ENCODE measurements around the gene PRR12.

PRR12 gene

DNA sequence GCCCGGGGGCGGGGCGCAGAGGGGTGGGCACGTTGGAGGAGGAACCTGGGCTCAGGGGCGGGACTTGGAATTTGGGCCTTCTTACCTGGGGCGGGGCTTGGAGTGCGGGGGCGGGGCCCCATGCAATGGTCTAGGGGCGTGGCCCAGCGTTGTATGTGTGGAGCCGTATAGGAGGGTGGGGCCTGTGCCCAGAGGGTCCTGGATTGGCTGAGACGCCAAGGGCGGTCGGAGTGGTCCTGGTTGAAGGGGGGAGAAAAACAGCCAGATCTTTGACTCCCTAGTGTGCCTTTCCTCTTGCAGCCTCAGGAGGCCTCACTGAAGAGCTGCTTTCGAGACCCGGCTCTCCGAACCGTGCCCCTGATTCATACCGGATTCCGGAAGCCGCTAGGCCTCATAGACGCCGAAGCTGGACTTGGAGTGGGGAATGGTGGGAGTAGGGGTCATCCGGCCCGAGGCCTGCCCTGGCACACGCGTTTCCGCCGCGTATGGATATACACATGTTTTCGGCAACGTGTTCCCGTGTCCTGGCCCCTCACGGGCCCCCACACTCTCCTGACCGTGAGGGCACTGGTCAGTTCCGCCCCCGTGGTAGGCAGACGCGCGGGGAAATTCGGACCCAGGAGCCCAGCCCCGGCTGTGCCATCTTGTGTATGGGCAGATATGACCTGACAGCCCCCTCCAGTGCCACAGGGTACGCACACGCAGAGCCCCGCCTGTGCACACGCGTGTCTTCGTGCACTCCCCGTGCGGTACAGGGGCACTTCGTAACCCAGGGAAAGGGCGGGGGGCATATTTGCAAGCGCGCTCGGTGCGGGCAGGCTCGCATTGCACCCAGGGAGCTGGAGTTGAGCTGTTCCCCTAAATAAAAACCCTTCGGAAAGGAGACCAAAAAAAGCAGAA, 661 bp upstream of the PRR12 start:
- DNase-seq (ENCODE audit: low read depth, low spot score) = peak; percentile 83
- H3K27ac ChIP-seq = peak overlapping the region; percentile 88

DNA sequence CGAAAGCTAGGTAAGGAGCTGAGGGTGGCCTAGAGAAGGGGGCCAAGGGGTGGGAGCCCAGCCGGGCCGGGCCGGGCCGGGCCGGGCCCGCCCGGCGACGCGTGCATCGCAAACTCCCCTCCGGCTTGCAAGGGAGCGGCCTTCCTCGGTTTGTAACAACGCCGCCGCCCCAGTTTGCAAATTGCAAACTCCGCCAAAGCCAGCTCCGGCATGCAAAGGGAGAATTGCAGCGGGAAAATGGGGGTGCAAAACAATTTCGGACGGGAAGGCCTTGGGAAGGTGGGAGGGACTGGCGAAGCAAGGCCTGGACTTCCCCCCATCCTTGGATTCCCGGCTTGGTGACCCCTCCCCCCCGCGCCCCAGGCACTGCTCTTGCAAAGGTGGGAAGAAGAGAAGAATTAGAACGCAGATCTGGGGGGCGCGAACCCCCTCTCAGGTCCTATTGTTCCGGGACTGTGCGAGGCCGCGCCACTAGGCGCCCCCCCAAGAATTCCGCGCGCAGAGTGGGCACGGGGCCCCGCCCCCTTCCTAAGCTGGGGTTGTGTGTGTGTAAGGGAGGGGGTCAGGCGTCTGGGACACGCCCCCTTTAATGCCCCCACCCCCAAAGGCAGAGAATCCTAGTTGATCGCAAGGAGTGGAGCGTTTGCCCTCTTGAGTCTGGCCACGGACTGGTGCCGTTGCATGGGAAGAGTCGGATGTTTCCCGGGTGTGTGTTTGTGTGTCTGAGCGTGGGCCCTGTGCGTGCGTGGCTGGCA, 926 bp downstream of the PRR12 start:
- DNase-seq (ENCODE audit: low read depth, low spot score) = no peak

DNA sequence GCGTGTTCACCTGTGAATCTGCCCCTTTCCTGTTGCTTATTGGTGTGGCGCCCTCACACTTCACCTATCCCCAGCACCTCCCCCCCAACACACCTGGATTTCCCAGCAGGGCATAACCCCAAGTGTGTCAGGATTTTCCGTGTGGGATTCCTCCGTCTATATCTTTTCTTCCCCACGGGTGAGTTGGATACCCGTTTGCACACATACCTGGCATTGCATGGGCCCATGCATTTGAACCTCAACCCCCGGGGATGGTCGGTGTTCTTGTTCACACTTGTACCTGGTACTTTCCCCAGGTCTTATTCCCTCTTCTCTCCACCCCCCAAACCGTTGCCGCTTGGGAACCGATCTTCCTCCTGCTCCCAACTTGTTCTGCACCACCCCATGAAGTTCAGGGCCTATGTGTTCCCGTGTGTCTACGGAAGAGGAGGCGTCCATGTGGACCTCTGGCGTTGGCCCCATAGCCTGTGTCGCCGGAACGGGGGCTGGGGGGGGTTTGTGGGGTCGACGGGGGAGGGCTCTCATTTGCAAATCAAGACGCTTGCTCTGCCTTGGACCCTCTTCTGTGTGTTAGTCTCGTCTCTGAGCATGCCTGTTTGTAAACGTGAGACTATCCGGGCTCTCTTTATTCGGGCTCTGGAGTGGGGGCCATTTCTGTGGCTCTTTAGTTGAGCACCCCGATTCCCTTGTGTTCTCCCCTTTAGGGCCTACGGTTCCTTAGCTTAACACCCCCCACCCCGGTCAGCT, 1.7 kb downstream of the PRR12 start:
- H3K27ac ChIP-seq = peak overlapping the region; percentile 88
- no peak for DNase-seq (ENCODE audit: low read depth, low spot score)

More for the DNA sequence above, 926 bp downstream of the PRR12 start:
- H3K27ac ChIP-seq = peak overlapping the region; percentile 88

DNA sequence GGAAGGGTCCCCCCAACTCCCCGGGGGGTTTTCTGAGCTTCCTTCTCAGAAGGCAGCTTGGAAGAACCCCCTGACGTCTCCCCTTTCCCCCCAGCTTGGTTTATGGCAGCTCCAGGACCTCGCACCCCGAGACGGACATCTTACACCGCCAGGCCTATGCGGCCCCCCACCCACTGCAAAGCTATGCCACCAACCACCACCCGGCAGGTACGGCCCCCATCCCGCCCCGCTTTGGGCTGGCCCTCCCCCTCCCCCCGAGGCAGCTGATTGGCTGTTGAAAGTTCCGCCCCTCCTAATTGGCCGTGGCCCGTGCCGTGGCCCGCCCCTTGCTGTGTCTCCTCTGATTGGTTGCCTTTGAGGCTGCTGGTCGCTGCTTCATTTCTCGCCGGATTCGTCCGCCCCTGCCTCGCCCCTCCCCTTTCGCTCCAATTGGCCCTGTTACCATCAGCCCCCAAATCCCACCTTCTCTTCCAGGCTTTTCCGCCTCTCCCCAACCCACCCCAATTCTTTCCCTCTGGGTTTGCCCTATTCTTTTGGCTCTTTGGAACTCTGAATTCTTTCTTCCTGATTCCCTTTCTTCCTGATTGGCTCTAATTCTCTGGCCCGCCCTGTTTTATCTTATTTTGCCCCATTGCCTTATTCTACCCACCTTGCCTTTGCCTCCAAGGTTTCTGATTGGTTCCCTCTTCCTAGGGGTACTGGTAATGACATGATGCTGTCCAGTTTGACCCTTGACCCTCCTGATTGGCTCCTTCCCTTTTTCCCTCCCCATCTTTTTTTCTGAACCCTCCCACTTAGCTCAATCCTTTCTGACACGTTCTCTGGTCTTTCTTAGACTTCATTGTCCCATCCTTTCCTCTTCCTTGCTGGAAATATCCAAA, 2.5 kb downstream of the PRR12 start:
- peak overlapping the region; percentile 88 for H3K27ac ChIP-seq

DNA sequence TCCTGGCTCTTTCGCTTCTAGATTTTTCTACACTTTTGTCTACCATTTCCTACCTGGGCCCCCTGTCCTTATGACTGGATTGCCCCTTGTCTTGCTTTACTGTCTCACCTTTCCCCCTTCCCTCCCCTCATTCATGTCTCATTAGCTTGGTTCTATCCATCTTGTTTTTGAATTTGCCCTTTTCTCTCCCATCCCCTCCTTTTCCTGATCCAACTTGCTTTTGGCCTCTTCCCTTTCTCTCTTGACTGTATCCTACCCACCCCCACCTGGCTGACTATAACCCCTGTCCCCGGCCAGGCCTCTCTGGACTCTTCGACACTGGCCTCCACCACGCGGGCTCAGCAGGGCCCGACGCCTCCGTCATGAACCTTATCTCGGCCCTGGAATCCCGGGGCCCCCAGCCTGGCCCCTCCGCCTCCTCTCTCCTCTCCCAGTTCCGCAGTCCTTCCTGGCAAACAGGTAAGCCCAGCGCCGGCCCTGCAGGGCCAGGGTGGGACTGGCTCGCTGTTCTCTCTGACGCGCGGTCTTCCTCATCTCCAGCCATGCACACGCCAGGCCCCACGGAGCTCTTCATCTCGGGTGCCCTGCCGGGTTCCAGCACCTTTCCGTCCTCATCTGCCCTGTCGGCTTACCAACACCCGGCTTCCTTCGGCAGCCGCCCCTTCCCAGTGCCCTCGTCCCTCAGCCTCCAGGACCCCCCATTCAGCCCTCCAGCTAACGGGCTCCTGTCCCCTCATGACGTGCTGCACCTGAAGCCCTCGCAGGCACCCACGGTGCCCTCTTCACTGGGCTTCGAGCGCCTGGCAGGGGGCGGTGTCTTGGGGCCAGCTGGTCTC, 3.4 kb downstream of the PRR12 start:
- no peak for DNase-seq (ENCODE audit: low read depth, low spot score)
- peak overlapping the region; percentile 88 for H3K27ac ChIP-seq

More for the DNA sequence above, 2.5 kb downstream of the PRR12 start:
- peak; percentile 65 for DNase-seq (ENCODE audit: low read depth, low spot score)

DNA sequence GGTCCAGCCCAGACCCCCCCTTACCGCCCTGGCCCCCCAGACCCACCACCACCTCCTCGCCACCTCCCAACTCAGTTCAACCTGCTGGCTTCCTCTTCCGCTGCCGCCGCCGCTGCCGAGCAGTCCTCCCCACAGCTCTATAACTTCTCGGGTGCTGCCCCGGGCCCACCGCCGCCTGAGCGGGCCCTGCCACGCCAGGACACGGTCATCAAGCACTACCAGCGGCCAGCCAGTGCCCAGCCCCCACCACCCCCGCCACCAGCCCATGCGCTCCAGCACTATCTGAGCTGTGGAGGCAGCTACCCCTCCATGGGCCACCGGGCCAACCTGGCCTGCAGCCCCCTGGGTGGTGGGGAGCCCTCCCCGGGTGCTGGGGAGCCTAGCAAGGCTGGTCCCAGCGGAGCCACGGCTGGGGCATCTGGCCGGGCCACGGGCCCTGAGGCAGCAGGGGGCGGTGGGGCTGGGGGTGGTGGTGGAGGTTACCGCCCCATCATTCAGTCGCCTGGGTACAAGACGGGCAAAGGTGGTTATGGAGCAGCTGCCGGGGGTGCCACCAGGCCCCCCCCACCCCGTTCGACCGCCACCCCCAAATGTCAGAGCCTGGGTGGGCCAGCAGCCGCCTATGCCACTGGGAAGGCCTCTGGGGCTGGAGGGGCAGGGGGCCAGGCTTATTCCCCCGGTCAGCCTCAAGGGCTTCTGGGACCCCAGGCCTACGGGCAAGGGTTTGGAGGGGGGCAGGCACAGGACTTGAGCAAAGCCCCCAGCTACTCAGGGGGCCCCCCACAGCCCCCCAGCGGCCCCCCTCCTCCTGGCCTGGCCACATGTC, 4.2 kb downstream of the PRR12 start:
- no peak for DNase-seq (ENCODE audit: low read depth, low spot score)
- no peak overlapping the region for H3K27ac ChIP-seq

DNA sequence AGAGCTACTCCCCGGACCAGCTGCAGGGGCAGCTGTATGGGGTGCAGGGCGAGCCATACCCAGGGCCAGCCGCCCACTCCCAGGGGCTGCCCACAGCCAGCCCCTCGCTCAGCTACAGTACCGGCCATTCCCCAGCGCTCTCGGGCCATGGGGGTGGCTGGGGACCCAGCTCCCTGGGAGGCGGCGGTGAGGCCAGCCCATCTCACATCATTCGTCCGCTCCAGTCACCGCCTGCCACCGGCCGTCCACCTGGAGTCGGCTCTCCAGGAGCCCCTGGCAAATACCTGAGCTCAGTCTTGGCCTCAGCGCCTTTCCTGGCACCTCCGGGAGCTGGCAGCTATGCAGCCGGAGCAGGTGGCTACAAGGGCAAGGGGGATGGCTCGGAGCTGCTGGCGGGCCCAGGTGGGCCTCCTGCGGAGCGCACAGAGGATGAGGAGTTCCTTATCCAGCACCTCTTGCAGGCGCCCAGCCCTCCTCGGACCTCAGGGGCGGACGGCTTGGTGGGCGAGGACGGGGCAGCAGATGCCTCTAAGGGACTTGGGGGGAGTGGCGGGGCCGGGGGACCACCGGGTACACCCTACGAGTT, 4.9 kb downstream of the PRR12 start:
- no peak overlapping the region for H3K27ac ChIP-seq
- no peak for DNase-seq (ENCODE audit: low read depth, low spot score)

DNA sequence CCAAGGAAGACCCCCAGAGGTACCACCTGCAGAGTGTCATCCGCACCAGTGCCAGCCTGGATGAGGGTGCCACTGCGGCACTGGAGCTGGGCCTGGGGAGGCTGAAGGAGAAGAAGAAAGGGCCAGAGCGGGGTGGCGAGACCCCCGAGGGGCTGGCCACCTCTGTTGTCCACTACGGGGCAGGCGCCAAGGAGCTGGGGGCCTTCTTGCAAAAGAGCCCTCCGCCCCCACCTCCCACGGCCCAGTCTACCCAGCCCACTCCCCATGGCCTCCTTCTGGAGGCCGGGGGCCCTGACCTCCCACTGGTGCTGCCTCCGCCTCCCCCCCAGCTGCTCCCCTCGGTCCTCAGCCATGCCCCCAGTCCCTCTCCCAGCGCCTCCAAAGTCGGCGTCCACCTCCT, 5.4 kb downstream of the PRR12 start:
- no peak for DNase-seq (ENCODE audit: low read depth, low spot score)
- H3K27ac ChIP-seq = no peak overlapping the region

DNA sequence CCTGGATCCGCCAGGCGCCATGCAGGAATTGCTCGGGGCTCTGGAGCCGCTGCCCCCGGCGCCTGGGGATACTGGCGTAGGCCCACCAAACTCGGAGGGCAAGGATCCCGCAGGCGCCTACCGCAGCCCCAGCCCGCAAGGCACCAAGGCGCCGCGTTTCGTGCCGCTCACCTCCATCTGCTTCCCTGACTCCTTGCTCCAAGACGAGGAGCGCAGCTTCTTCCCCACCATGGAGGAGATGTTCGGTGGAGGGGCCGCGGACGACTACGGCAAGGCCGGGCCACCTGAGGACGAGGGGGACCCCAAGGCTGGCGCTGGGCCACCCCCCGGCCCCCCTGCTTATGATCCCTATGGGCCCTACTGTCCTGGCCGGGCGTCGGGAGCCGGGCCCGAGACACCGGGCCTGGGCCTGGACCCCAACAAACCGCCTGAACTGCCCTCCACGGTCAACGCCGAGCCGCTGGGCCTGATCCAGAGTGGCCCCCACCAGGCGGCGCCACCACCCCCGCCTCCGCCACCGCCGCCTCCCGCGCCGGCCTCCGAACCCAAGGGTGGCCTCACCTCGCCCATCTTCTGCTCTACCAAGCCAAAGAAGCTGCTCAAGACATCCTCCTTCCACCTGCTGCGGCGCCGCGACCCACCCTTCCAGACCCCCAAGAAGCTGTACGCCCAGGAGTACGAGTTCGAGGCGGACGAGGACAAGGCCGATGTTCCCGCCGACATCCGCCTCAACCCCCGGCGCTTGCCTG, 6.1 kb downstream of the PRR12 start:
- H3K27ac ChIP-seq = no peak overlapping the region
- no peak for DNase-seq (ENCODE audit: low read depth, low spot score)

DNA sequence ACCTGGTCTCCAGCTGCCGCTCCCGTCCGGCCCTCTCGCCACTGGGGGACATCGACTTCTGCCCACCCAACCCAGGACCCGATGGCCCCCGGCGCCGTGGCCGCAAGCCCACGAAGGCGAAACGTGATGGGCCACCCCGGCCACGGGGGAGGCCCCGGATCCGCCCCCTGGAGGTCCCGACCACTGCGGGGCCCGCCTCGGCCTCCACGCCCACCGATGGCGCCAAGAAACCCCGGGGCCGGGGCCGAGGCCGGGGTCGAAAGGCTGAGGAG, 6.7 kb downstream of the PRR12 start:
- no peak overlapping the region for H3K27ac ChIP-seq
- DNase-seq (ENCODE audit: low read depth, low spot score) = no peak

DNA sequence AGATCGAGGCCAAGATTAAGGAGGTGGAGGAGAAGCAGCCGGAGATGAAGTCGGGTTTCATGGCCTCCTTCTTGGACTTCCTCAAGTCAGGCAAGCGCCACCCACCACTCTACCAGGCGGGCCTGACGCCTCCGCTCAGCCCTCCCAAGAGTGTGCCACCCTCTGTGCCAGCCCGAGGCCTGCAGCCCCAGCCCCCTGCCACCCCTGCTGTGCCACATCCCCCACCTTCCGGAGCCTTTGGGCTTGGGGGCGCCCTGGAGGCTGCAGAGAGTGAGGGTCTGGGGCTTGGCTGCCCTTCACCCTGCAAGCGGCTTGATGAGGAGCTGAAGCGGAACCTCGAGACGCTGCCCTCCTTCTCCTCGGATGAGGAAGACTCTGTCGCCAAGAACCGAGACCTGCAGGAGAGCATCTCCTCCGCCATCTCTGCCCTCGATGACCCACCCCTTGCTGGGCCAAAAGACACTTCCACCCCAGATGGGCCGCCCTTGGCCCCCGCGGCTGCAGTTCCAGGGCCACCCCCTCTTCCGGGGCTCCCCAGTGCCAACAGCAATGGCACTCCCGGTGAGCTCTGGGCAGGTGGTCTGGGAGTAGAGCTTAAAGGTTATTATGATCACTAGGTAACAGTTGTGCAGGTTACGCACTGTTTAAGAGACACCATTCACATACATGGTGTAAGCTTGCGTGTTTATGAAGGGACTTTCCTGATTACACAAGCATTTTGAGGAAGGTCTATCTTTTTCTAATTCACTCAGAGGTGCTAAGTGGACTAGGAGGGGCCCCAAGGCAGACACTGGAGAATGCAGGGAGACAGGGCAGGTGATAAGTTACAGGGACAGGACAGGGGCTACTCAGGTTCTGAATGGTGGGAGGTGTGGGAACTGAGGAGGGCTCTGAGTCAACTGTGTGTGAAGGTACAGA, 8.7 kb downstream of the PRR12 start:
- DNase-seq (ENCODE audit: low read depth, low spot score) = no peak
- no peak overlapping the region for H3K27ac ChIP-seq

DNA sequence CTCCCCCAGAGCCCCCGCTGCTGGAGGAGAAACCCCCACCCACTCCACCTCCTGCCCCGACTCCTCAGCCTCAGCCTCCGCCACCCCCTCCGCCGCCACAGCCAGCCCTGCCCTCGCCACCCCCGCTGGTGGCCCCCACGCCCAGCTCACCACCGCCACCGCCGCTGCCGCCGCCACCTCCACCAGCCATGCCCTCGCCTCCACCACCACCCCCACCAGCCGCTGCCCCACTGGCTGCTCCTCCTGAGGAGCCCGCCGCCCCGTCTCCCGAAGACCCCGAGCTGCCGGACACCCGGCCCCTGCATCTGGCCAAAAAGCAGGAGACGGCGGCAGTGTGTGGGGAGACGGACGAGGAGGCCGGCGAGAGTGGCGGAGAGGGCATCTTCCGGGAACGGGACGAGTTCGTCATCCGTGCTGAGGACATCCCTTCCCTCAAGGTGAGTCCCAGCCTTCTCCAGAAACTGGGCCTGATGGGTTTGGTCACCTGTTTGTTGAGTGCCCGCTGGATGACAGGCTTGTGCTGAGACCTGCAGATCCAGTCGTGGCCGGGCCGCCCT, 10.6 kb downstream of the PRR12 start:
- DNase-seq (ENCODE audit: low read depth, low spot score) = no peak
- H3K27ac ChIP-seq = no peak overlapping the region

DNA sequence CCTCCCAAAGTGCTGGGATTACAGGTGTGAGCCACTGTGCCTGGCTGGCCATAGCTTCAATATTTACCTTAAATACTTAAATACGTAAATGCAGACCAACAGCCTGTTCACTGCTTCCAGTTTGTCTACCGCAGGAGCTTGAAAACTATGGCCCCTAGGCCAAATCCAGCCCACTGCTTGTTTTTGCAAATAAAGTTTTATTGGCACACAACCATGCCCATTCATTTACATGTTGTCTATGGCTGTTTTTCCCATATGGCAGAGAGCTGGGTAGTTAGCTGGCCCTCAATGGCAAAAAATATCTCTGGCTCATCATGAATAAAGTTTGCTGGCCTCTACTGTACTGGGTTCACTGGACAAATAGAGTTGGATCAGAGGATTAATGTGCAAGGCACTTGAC, 11.8 kb downstream of the PRR12 start:
- no peak overlapping the region for H3K27ac ChIP-seq
- DNase-seq (ENCODE audit: low read depth, low spot score) = no peak

DNA sequence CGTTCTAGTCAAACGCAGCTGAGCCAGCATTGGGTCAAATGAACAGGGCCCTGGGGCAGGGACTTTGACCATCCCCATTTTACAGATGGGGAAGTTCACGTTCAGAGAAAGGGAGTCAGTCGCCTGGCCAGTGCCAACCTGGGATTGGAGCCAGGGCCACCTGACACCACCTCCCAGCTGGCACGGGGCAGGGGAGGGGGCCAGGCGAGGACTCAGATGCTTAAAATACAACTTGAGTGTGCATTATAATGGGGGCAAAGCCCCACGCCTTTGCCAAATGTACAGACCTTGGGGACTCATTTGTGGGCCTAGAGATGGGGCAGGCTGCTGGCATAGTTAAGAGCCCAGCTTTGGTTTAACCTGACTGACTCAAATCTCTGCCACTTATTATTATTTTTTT, 14.6 kb downstream of the PRR12 start:
- no peak for DNase-seq (ENCODE audit: low read depth, low spot score)
- no peak overlapping the region for H3K27ac ChIP-seq

DNA sequence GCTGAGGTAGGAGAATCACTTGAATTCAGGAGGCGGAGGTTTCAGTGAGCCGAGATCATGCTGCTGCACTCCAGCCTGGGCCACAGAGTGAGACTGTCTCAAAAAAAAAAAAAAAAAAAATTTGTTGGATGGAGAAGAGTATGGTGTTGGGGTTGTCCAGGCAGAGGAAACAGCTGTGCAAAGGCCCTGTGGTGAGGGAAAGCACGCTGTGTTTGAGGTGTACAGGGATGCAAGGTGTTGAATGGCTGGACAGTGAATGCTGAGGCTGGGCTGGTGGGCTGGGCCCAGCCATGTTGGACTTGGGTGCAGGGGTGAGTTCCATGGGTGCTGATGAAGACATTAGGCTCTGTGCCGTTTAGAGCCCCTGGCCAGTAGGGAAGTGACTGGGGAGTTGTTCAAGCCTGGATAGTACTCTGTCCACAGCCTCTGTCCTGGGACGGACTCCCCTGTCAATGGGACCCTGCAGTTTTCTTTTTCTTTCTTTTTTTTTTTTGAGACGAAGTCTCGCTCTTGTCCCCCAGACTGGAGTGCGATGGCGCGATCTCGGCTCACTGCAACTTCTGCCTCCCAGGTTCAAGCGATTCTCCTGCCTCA, 18.6 kb downstream of the PRR12 start:
- no peak for DNase-seq (ENCODE audit: low read depth, low spot score)
- H3K27ac ChIP-seq = no peak overlapping the region

DNA sequence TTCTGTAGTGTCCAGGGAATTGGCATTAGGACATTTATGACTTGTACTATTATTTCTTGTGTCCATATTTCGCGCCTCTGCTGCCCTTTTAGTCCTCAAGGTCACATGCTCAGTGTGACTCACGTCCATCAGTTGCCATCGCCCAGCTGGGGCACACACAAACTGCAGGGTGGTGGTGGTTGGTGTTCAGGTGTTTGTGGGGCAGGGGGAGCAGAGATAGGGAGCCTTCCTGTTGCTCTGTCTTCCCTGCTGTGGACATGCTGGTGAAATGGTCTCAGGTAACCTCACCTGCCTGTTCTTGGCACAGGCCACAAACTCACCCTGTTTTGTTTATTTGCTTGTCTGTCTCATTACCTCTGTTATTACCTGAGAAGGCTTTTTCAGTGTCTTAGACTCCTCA, 22.4 kb downstream of the PRR12 start:
- peak overlapping the region; percentile 79 for H3K27ac ChIP-seq
- no peak for DNase-seq (ENCODE audit: low read depth, low spot score)

Measured in epithelial cell of prostate (primary cell).